ENCODE data around the gene EIF2AK2.

Gene EIF2AK2

GRCh38 chr2:37191253-37191652 lies 34.5 kb upstream of the EIF2AK2 start:
- no peaks in the 10 kb centered on the region for H3K4me1 ChIP-seq
- H3K36me3 ChIP-seq: no peaks in the 10 kb centered on the region
- no peaks in the 10 kb centered on the region for H3K9me3 ChIP-seq
- intact Hi-C loops (cut with DNase I; ENCODE audit: low total_unique reads): no loop called here
- no peak for TF ChIP-seq CTCF (IDR thresholded peaks at IDR 0.05)
- no peak overlapping the region for H3K4me3 ChIP-seq
- no peak overlapping the region for H3K27ac ChIP-seq
- peaks cover 0 to 4% of the 10 kb centered on the region in 2 donors for H3K27me3 ChIP-seq
- DNase-seq: no peak

- TF ChIP-seq CTCF (IDR thresholded peaks at IDR 0.05): no peak
- Histone ChIP-seq H3K27me3 (peaks cover 0 to 4% of the 10 kb centered on the region in 2 donors), H3K4me3 (no peak overlapping the region), H3K27ac (no peak overlapping the region), H3K9me3 (no peaks in the 10 kb centered on the region), H3K36me3 (no peaks in the 10 kb centered on the region), H3K4me1 (no peaks in the 10 kb centered on the region)
- intact Hi-C loops (cut with DNase I; ENCODE audit: low total_unique reads): no loop called here
- no peak for DNase-seq
Measured at GRCh38 chr2:37190290-37190689, 33.5 kb upstream of the EIF2AK2 start.

- H3K4me1 ChIP-seq: no peaks in the 10 kb centered on the region
- no peak overlapping the region for H3K4me3 ChIP-seq
- intact Hi-C loops (cut with DNase I; ENCODE audit: low total_unique reads): no loop called here
- no peak for TF ChIP-seq CTCF (IDR thresholded peaks at IDR 0.05)
- H3K27ac ChIP-seq: no peak overlapping the region
- DNase-seq: no peak
- no peaks in the 10 kb centered on the region for H3K9me3 ChIP-seq
- H3K36me3 ChIP-seq: no peaks in the 10 kb centered on the region
- peaks cover 0 to 4% of the 10 kb centered on the region in 2 donors for H3K27me3 ChIP-seq
Measured at GRCh38 chr2:37189452-37190153, 32.8 kb upstream of the EIF2AK2 start.

GRCh38 chr2:37188570-37188969 lies 31.8 kb upstream of the EIF2AK2 start, which contains the start of gene SULT6B1:
Gene SULT6B1, minus strand, starts transcription at chr2:37188670. Its CDS starts 30 bp downstream, at chr2:37188640.
- TF ChIP-seq CTCF (IDR thresholded peaks at IDR 0.05): no peak
- peaks cover 0 to 4% of the 10 kb centered on the region in 2 donors for H3K27me3 ChIP-seq
- no peaks in the 10 kb centered on the region for H3K9me3 ChIP-seq
- H3K27ac ChIP-seq: no peak within 1 kb of the TSS
- DNase-seq: no peak
- H3K4me3 ChIP-seq: no peak within 1 kb of the TSS
- no peaks in the 10 kb centered on the region for H3K36me3 ChIP-seq
- intact Hi-C loops (cut with DNase I; ENCODE audit: low total_unique reads): no loop called here
- no peaks in the 10 kb centered on the region for H3K4me1 ChIP-seq

- no peaks in the 10 kb centered on the region for H3K36me3 ChIP-seq
- no peaks in the 10 kb centered on the region for H3K4me1 ChIP-seq
- H3K27ac ChIP-seq: no peak overlapping the region
- no peak for DNase-seq
- no peaks in the 10 kb centered on the region for H3K27me3 ChIP-seq
- H3K4me3 ChIP-seq: no peak overlapping the region
- intact Hi-C loops (cut with DNase I; ENCODE audit: low total_unique reads): no loop called here
- no peaks in the 10 kb centered on the region for H3K9me3 ChIP-seq
- TF ChIP-seq CTCF (IDR thresholded peaks at IDR 0.05): no peak
Measured at GRCh38 chr2:37181726-37182684, 25.2 kb upstream of the EIF2AK2 start.

Measured in tibial artery (tissue), 4 donors.